Neural cell (in vitro differentiated cells): ENCODE measurements around the gene PIAS2. TPM values are rescaled to one million over a fixed set of nuclear protein-coding genes. Genes with fewer than 3 reads are reported as not detected.

Experiments
- H2AFZ ChIP-seq: fragments of 200-600, 300-800 bp; sonication (generic), shearing (Covaris generic); 2 replicates; pipeline ENCODE4 v1.6.0; 2014; ENCODE audit warnings: low read depth, mild to moderate bottlenecking, antibody characterized with exemption, low read length, moderate library complexity
- H3F3A ChIP-seq: fragments of 200-600 bp; shearing (Covaris generic); 2 replicates; pipeline ENCODE4 v1.6.1; 2016; ENCODE audit warnings: mild to moderate bottlenecking, moderate library complexity, mixed read lengths, antibody characterized with exemption, low read length; ENCODE audit not compliant: insufficient read depth, poor library complexity, severe bottlenecking
- H3K27ac ChIP-seq: fragments of 200-600, 300-800 bp; sonication (generic), shearing (Covaris generic); 2 replicates; pipeline ENCODE4 v1.5.1; 2014; ENCODE audit warnings: mild to moderate bottlenecking, low read length, moderate library complexity
- H3K27me3 ChIP-seq: fragments of 300-800, 200-600 bp; sonication (generic), shearing (Covaris generic); 2 replicates; pipeline ENCODE4 v1.6.0; 2014; ENCODE audit warnings: mild to moderate bottlenecking, low read depth, low read length, moderate library complexity; ENCODE audit not compliant: insufficient read depth
- H3K36me3 ChIP-seq: fragments of 300-800, 200-600 bp; sonication (generic), shearing (Covaris generic); 2 replicates; pipeline ENCODE4 v1.5.1; 2014; ENCODE audit warnings: mild to moderate bottlenecking, antibody characterized with exemption, low read length, moderate library complexity; ENCODE audit not compliant: insufficient read depth
- H3K4me2 ChIP-seq: fragments of 300-800, 200-600 bp; sonication (generic), shearing (Covaris generic); 2 replicates; pipeline ENCODE4 v1.6.0; 2014; ENCODE audit warnings: mild to moderate bottlenecking, low read length
- H3K4me3 ChIP-seq: fragments of 300-800, 200-600 bp; sonication (generic), shearing (Covaris generic); 2 replicates; pipeline ENCODE4 v1.5.1; 2014; ENCODE audit warnings: mild to moderate bottlenecking, low read length, moderate library complexity
- H3K79me2 ChIP-seq: fragments of 200-600 bp; shearing (Covaris generic); replicated peaks from 2 replicates; pipeline ENCODE4 v1.6.0; 2014; ENCODE audit warnings: mild to moderate bottlenecking, low read length, moderate library complexity; ENCODE audit not compliant: insufficient read depth
- H3K9ac ChIP-seq: fragments of 300-800, 200-600 bp; sonication (generic), shearing (Covaris generic); 2 replicates; pipeline ENCODE4 v1.6.1; 2016; ENCODE audit warnings: mild to moderate bottlenecking, low read length, mixed read lengths
- H3K9me2 ChIP-seq: fragments of 200-600 bp; shearing (Covaris generic); 2 replicates; pipeline ENCODE4 v1.6.1; 2016; ENCODE audit warnings: mild to moderate bottlenecking, low read length, mixed read lengths; ENCODE audit not compliant: insufficient read depth
- H3K9me3 ChIP-seq: fragments of 200-600, 300-800 bp; sonication (generic), shearing (Covaris generic); 2 replicates; pipeline ENCODE4 v1.6.1; 2016; ENCODE audit warnings: mild to moderate bottlenecking, mixed run types, low read length, moderate library complexity, mixed read lengths
- H4K20me1 ChIP-seq: fragments of 200-600 bp; shearing (Covaris generic); 2 replicates; pipeline ENCODE4 v1.6.1; 2016; ENCODE audit warnings: mild to moderate bottlenecking, mixed run types; ENCODE audit not compliant: insufficient read depth
- EP300 ChIP-seq: fragments of 450-650 bp; conservative IDR thresholded peaks from 2 replicates; pipeline ENCODE4 v1.6.1; 2014; ENCODE audit warnings: antibody characterized with exemption, mild to moderate bottlenecking, moderate library complexity; ENCODE audit not compliant: poor library complexity, severe bottlenecking
- EZH2 ChIP-seq: fragments of 200-600, 300-800 bp; shearing (Covaris generic), sonication (generic); IDR thresholded peaks from 2 replicates; pipeline ENCODE4 v1.6.1; 2014; ENCODE audit warnings: antibody characterized with exemption, low read length, borderline replicate concordance, mild to moderate bottlenecking; ENCODE audit not compliant: insufficient read depth, poor library complexity, severe bottlenecking
- MXI1 ChIP-seq: fragments of 450-650 bp; conservative IDR thresholded peaks from 2 replicates; pipeline ENCODE4 v1.6.1; 2014; ENCODE audit warnings: antibody characterized with exemption, mild to moderate bottlenecking; ENCODE audit not compliant: poor library complexity, severe bottlenecking
- POLR2AphosphoS5 ChIP-seq: IDR thresholded peaks from 2 replicates; pipeline ENCODE4 v1.6.1; 2012
- RAD21 ChIP-seq: fragments of 450-650 bp; conservative IDR thresholded peaks from 2 replicates; pipeline ENCODE4 v1.6.1; 2014; ENCODE audit warnings: antibody characterized with exemption, mild to moderate bottlenecking, moderate library complexity
- SMC3 ChIP-seq: fragments of 450-650 bp; conservative IDR thresholded peaks from 2 replicates; pipeline ENCODE4 v1.6.1; 2014; ENCODE audit warnings: antibody characterized with exemption, mild to moderate bottlenecking, moderate library complexity; ENCODE audit not compliant: poor library complexity
- polyA plus RNA-seq: library from polyadenylated mRNA; depleted of rRNA; stranded (reverse); fragments of >200 nt; gene quantifications from 2 replicates; pipeline ENCODE4 v1.2.3, GENCODE V29; 2014
- TF ChIP-seq, protein P1 (sequence below): IDR thresholded peaks from 2 replicates; pipeline ENCODE4 v1.6.1; 2012; ENCODE audit warnings: borderline replicate concordance

The PIAS2 gene
- polyA plus RNA-seq, 1 donor from 2014 or later, result 32.1 TPM

DNA sequence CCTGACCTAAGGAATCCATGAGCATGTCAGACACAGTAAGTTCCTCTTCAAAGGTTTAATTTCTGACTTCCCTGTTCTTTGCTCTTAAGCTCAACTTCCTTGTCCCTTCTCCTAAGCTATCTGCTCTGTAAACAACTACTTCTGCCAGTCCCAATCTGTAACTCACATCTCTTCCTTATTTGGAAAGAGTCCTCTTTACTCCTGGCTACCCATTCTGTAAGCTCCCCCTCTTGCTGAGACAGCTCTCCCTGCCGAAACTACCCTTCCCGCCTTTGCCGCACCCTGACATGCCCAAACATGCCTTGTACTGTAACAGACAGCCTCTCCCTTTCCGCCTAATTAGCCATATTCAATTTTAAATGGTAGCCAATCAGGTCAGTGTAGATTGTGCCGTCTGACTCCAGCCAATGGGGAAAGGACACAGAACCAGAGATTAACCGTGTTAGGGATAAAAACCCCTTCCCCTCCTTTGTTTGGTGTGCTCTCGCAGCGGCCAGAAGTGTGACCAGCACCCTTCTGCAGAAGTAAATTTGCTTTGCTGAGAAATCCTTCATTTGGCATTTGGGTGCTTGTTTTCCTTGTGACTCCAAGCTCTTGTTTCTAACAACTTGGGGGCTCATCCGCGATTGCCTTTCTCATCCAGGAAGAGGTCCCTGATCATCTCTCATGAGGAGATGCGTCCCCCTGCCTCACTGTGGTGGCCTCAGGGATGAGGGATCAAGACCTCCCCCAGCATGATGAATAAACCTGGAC, 49.0 kb downstream of the PIAS2 start:
- no peak overlapping the region for H3K27ac ChIP-seq
- H3K79me2 ChIP-seq, result no peaks in the 10 kb centered on the region
- H3K4me2 ChIP-seq, result no peak overlapping the region

DNA sequence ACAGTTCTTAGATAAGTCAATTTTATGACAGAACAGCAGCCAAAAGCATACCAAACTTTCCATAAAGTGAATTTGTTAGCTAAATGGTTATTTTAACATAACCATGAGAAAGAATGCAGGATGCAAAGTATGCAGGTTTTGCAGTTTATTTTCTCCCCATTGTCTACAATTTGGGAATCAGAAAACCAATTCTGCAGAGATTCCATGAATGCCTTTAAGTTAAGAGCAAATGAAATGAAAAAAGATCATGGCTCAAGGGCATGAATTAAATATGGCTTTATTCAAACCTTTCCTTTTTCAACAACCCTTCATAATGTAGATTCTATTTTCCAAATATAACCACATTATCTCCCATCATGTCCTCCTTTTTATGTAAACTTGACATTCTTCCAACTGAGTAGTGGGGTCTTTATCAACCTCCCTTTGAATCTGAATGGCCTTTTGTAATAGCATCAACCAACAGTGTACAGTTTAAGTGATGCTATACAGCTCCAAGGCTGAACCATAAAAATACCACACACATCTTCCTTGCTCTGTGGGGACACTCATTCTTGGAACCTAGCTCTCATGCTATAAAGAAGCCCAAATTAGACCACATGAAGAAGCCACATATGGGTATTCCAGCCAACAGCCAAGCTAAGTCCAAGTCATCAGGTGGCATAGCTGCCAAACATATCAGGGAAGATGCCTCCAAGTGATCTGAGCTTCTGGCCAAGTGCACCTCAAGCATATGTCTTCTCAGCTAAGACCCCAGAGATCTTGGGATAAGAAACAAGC, 49.8 kb downstream of the PIAS2 start:
- Histone ChIP-seq H3K9me3 (no peaks in the 10 kb centered on the region), H3K9me2 (no peaks in the 10 kb centered on the region), H3K27me3 (no peaks in the 10 kb centered on the region), H3K4me2 (no peak overlapping the region), H3K36me3 (no peaks in the 10 kb centered on the region), H3K27ac (no peak overlapping the region), H3F3A (no peaks in the 10 kb centered on the region), H4K20me1 (no peaks in the 10 kb centered on the region), H3K9ac (no peak overlapping the region), H3K4me3 (no peak overlapping the region), H3K79me2 (no peaks in the 10 kb centered on the region), H2AFZ (no peak overlapping the region)
- TF ChIP-seq, protein P1, sequence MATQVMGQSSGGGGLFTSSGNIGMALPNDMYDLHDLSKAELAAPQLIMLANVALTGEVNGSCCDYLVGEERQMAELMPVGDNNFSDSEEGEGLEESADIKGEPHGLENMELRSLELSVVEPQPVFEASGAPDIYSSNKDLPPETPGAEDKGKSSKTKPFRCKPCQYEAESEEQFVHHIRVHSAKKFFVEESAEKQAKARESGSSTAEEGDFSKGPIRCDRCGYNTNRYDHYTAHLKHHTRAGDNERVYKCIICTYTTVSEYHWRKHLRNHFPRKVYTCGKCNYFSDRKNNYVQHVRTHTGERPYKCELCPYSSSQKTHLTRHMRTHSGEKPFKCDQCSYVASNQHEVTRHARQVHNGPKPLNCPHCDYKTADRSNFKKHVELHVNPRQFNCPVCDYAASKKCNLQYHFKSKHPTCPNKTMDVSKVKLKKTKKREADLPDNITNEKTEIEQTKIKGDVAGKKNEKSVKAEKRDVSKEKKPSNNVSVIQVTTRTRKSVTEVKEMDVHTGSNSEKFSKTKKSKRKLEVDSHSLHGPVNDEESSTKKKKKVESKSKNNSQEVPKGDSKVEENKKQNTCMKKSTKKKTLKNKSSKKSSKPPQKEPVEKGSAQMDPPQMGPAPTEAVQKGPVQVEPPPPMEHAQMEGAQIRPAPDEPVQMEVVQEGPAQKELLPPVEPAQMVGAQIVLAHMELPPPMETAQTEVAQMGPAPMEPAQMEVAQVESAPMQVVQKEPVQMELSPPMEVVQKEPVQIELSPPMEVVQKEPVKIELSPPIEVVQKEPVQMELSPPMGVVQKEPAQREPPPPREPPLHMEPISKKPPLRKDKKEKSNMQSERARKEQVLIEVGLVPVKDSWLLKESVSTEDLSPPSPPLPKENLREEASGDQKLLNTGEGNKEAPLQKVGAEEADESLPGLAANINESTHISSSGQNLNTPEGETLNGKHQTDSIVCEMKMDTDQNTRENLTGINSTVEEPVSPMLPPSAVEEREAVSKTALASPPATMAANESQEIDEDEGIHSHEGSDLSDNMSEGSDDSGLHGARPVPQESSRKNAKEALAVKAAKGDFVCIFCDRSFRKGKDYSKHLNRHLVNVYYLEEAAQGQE, result no peak
- no peak for TF ChIP-seq RAD21
- no peak for TF ChIP-seq POLR2AphosphoS5
- no peak for TF ChIP-seq MXI1
- no peak for TF ChIP-seq SMC3
- no peak for TF ChIP-seq EZH2

More for the DNA sequence above, 49.0 kb downstream of the PIAS2 start:
- Histone ChIP-seq H3K36me3 (no peaks in the 10 kb centered on the region), H3K4me3 (no peak overlapping the region), H3K9me2 (no peaks in the 10 kb centered on the region), H2AFZ (no peak overlapping the region), H4K20me1 (no peaks in the 10 kb centered on the region), H3K27me3 (no peaks in the 10 kb centered on the region), H3K9ac (no peak overlapping the region), H3F3A (no peaks in the 10 kb centered on the region), H3K9me3 (no peaks in the 10 kb centered on the region)
- TF ChIP-seq EP300 (no peak), POLR2AphosphoS5 (no peak), EZH2 (no peak), SMC3 (no peak), RAD21 (no peak), MXI1 (no peak)
- TF ChIP-seq, protein P1, result no peak
